PC-3 (cell line): ENCODE measurements around the gene ZEB2.

ENCODE experiments used
- CTCF ChIP-seq: fragments of 300-600 bp; sonication (generic); conservative IDR thresholded peaks from 2 replicates; pipeline ENCODE4 v1.5.1; 2017; ENCODE audit warnings: antibody characterized with exemption, low read depth, mild to moderate bottlenecking, low read length
- EZH2 ChIP-seq: fragments of 300-600 bp; sonication (generic); IDR thresholded peaks from one replicate; pipeline ENCODE4 v1.6.1; 2017; ENCODE audit warnings: antibody characterized with exemption, mild to moderate bottlenecking, low read length; ENCODE audit not compliant: unreplicated experiment
- EZH2phosphoT487 ChIP-seq: fragments of 300-600 bp; sonication (generic); IDR thresholded peaks from 2 replicates; pipeline ENCODE4 v1.6.1; 2018; ENCODE audit warnings: mild to moderate bottlenecking, antibody characterized with exemption, low read length, borderline replicate concordance

DNA sequence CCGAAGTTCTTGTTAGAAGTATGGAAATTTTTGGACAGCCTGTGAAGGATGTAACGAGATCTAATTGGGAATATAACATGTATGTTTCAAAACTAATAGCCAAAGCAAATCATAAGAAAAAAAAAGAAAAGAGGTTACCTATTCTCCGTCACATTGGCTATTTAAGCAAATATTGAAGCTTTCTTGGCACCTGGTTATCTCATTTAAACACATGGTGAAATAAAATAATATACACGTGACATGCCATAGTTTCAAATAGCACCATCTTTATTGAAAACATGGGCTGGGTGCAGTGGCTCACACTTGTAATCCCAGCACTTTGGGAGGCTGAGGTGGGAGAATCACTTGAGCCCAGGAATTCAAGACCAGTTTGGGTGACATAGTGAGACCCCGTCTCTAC, 56.7 kb downstream of the ZEB2 start:
- TF ChIP-seq CTCF (no peak), EZH2phosphoT487 (no peak), EZH2 (no peak)
